ENCODE data around the gene MIDN.

GRCh38 chr19:1280636-1281568 lies 32.5 kb downstream of the MIDN start:
- TF ChIP-seq JUN (IDR thresholded peaks at IDR 0.05) (no peak), EP300 (IDR thresholded peaks at IDR 0.05) (no peak), POLR2A (IDR thresholded peaks at IDR 0.05; ENCODE audit: low read length) (no peak), CTCF (IDR thresholded peaks at IDR 0.05) (no peak), HMGXB4 (CRISPR knock-in tag; IDR thresholded peaks at IDR 0.05; ENCODE audit: borderline replicate concordance) (no peak), ATOH8 (CRISPR knock-in tag; IDR thresholded peaks at IDR 0.05; ENCODE audit: low read depth) (no peak), RARB (CRISPR knock-in tag; IDR thresholded peaks at IDR 0.05) (no peak), SREBF2 (IDR thresholded peaks at IDR 0.05) (no peak)

Measured in A549 (cell line).